ENCODE data around the gene FXYD4. TPM values are rescaled to one million over a fixed set of nuclear protein-coding genes. Genes with fewer than 3 reads are reported as not detected.

The FXYD4 gene
- total RNA-seq, 1 donor from 2014 or later, result not detected

DNA sequence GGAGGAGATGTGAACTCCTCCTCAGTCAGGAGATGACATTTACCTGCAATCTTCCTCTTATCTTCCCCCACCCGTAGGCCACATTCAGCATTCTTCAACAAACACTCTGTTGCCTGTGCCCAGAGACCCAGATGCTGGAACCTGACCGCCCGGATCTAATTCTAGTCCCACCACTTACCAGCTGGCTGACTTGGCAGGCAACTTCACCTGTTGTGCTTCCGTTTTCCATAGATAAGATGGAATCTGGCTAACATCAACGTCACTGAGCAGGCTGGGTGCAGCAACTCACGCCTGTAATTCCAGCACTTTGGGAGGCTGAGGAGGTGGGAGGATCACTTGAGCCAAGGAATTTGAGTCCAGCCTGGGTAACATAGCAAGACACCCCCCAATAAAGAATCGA lies 21.3 kb upstream of the FXYD4 start:
- H3K4me1 Mint-ChIP-seq (ENCODE audit: low read depth), result peaks cover 29% of the 10 kb centered on the region
- no peak overlapping the region for H3K4me3 Mint-ChIP-seq (ENCODE audit: low read depth)
- H3K27ac Mint-ChIP-seq, result no peak overlapping the region
- no peaks in the 10 kb centered on the region for H3K9me3 Mint-ChIP-seq
- DNase-seq (ENCODE audit: low spot score), result no peak
- intact Hi-C loops (cut with micrococcal nuclease), result no loop called here
- H3K27me3 Mint-ChIP-seq (ENCODE audit: low read depth), result peaks cover 8% of the 10 kb centered on the region
- H3K36me3 Mint-ChIP-seq (ENCODE audit: low read depth), result no peaks in the 10 kb centered on the region

DNA sequence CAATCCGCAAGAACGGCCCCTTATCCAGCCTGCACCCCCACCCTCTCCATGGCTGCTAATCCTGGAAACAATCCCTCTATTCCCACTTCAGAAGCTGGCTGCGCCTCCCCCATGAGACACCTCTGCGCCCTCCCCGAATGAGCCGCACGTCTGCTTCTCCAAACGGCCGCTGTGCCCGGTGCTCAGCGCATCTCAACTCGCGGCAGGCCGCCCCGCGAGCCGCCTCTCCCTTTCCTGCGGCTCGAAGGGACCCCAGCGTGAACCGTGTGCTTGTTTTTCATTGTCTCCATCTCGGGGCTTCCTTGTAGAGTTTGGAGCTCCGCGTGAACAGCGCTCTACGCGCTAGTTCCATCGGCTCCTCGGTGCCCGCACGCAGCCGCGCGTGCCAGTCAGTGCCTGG lies 20.8 kb upstream of the FXYD4 start:
- DNase-seq (ENCODE audit: low spot score), result no peak
- H3K27ac Mint-ChIP-seq, result no peak overlapping the region
- H3K9me3 Mint-ChIP-seq, result no peaks in the 10 kb centered on the region
- no peak overlapping the region for H3K4me3 Mint-ChIP-seq (ENCODE audit: low read depth)
- no peaks in the 10 kb centered on the region for H3K36me3 Mint-ChIP-seq (ENCODE audit: low read depth)
- H3K27me3 Mint-ChIP-seq (ENCODE audit: low read depth), result peaks cover 8% of the 10 kb centered on the region
- intact Hi-C loops (cut with micrococcal nuclease), result no loop called here
- H3K4me1 Mint-ChIP-seq (ENCODE audit: low read depth), result peaks cover 31% of the 10 kb centered on the region

DNA sequence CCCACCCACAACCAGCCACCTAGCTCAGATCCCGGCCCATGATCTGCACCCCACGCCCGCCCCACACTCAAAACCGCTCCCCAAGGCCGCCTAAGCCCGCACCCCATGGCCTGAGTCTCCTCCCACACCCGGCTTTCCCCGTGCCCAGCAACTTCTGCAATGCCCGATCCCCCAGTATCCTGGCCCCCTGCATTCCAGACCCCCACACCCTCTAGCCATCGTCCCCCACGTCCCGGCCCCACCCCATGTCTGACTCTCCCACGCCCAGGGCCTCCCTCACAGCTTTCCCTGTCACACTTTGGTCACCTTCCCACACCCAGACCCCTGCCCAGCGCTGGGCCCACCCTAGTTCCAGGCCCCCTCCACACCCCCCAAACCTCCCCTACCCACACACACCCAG lies 20.1 kb upstream of the FXYD4 start:
- no peak for DNase-seq (ENCODE audit: low spot score)
- intact Hi-C loops (cut with micrococcal nuclease), result no loop called here
- Mint-ChIP-seq H3K4me3 (ENCODE audit: low read depth) (no peak overlapping the region), H3K9me3 (no peaks in the 10 kb centered on the region), H3K36me3 (ENCODE audit: low read depth) (no peaks in the 10 kb centered on the region), H3K27me3 (ENCODE audit: low read depth) (peaks cover 8% of the 10 kb centered on the region), H3K4me1 (ENCODE audit: low read depth) (peaks cover 37% of the 10 kb centered on the region), H3K27ac (no peak overlapping the region)

DNA sequence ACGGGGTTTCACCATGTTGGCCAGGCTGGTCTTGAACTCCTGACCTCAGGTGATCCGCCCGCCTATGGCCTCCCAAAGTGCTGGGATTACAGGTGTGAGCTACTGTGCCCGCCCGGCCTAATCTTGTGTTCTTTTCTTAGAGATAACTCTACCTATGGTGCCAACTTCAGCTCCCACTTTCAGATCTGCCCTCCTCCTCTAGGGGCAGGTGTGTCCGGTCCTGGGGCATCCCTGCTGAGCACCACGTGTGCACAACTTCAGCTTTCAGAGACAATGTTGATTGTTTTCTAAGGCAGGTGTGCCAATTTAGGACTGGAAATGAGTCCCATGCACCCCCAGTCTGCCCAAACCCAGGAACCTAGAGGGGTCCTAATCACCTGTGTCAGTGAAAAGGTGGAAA lies 18.5 kb upstream of the FXYD4 start:
- Mint-ChIP-seq H3K4me1 (ENCODE audit: low read depth) (peaks cover 35% of the 10 kb centered on the region), H3K27ac (no peak overlapping the region)

DNA sequence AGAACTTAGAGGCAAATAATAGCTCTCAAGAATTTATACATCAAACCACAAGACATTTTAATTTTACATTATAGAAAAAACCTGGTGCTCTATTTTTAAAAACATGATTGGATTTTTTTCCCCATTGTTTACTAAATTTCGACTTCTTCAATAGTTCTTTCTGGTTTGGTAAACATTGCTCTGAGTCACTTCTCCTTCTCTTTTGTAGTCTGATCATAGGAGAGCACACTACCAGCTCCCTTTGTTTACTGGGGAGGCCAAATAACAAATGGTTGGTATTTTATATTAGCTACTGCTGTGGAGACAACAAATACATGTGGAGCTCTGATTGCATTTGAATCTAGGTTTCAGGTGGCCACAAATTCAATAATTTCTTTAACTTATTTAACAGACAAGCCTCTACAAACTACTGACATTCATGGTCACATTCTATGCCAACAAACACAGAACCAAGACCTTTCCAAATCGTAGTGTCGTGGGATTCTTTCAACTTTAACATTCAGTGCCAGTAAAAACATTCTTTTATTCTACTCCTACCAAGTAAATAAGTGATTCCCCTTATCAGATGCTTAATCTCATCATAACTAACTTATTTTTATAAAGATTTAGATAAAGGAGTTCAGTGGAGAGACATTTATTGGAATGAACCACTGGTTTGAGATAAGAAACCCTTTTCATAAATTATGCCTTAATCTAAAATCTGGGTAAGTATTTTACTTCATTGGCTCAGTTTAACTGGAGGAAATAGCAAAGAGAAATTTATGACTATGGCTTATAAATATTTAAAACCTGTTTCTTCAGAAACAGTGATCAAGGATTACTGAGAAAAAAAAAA lies 17.7 kb upstream of the FXYD4 start:
- intact Hi-C loops (cut with micrococcal nuclease), result no loop called here
- Mint-ChIP-seq H3K4me3 (ENCODE audit: low read depth) (no peak overlapping the region), H3K9me3 (no peaks in the 10 kb centered on the region), H3K27me3 (ENCODE audit: low read depth) (peaks cover 6% of the 10 kb centered on the region), H3K36me3 (ENCODE audit: low read depth) (no peaks in the 10 kb centered on the region), H3K27ac (peak overlapping the region; percentile 33), H3K4me1 (ENCODE audit: low read depth) (peaks cover 29% of the 10 kb centered on the region)
- no peak for DNase-seq (ENCODE audit: low spot score)

More for the DNA sequence above, 18.5 kb upstream of the FXYD4 start:
- Mint-ChIP-seq H3K27me3 (ENCODE audit: low read depth) (peaks cover 8% of the 10 kb centered on the region), H3K36me3 (ENCODE audit: low read depth) (no peaks in the 10 kb centered on the region), H3K4me3 (ENCODE audit: low read depth) (no peak overlapping the region), H3K9me3 (no peaks in the 10 kb centered on the region)
- intact Hi-C loops (cut with micrococcal nuclease), result no loop called here
- no peak for DNase-seq (ENCODE audit: low spot score)

DNA sequence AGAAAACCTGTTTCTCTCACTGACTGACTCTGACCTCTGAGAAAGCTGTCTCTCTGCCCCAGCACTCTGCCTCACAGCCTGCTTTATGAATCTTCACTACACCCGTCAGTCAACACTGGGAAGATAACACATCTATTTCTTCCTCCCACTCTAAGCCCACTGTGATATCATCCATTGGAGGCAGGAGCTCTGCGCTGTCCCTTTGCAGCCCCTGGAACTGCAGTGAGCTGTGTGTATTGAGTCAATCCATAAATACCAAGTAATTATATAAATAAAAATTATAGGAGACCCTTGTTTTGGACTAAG lies 17.2 kb upstream of the FXYD4 start:
- no peak overlapping the region for H3K4me3 Mint-ChIP-seq (ENCODE audit: low read depth)

DNA sequence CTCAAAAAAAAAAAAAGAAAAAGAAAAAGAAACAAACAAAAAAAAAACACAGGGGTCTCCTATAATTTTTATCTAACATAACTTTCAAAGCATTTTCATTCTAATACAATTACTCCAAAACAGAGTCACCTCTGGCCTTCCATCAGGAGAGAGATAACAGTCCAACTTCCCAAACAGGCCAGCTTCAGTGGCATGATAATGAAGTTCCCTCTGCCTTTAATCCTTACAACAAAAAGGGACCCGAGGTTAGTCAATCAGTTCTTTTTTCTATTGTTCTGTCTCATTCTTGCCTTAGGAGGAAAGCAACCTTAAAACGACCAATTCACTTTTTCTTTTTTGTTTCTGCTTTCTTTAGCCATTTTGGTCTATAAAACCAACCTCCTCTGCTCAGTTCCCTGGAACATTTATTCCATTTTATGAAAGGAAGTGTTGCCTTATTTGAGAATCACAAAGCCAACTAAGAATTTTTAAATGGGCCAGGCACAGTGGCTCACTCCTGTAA lies 16.5 kb upstream of the FXYD4 start:
- Mint-ChIP-seq H3K4me3 (ENCODE audit: low read depth) (no peak overlapping the region), H3K27me3 (ENCODE audit: low read depth) (peaks cover 6% of the 10 kb centered on the region), H3K27ac (no peak overlapping the region), H3K36me3 (ENCODE audit: low read depth) (peaks cover under 1% of the 10 kb centered on the region), H3K4me1 (ENCODE audit: low read depth) (peaks cover 29% of the 10 kb centered on the region), H3K9me3 (no peaks in the 10 kb centered on the region)
- no peak for DNase-seq (ENCODE audit: low spot score)
- intact Hi-C loops (cut with micrococcal nuclease), result no loop called here

More for the DNA sequence above, 17.2 kb upstream of the FXYD4 start:
- Mint-ChIP-seq H3K4me1 (ENCODE audit: low read depth) (peaks cover 28% of the 10 kb centered on the region), H3K27me3 (ENCODE audit: low read depth) (peaks cover 6% of the 10 kb centered on the region), H3K27ac (peak overlapping the region; percentile 33), H3K9me3 (no peaks in the 10 kb centered on the region), H3K36me3 (ENCODE audit: low read depth) (no peaks in the 10 kb centered on the region)
- no peak for DNase-seq (ENCODE audit: low spot score)
- intact Hi-C loops (cut with micrococcal nuclease), result no loop called here

GRCh38 chr10:43355749-43356371 lies 15.6 kb upstream of the FXYD4 start:
- Mint-ChIP-seq H3K9me3 (no peaks in the 10 kb centered on the region), H3K27ac (peak overlapping the region; percentile 75), H3K4me3 (ENCODE audit: low read depth) (peak overlapping the region; percentile 20), H3K27me3 (ENCODE audit: low read depth) (peaks cover 1% of the 10 kb centered on the region), H3K36me3 (ENCODE audit: low read depth) (peaks cover 5% of the 10 kb centered on the region), H3K4me1 (ENCODE audit: low read depth) (peaks cover 30% of the 10 kb centered on the region)
- intact Hi-C loops (cut with micrococcal nuclease), result no loop called here
- DNase-seq (ENCODE audit: low spot score), result peak; percentile 21

DNA sequence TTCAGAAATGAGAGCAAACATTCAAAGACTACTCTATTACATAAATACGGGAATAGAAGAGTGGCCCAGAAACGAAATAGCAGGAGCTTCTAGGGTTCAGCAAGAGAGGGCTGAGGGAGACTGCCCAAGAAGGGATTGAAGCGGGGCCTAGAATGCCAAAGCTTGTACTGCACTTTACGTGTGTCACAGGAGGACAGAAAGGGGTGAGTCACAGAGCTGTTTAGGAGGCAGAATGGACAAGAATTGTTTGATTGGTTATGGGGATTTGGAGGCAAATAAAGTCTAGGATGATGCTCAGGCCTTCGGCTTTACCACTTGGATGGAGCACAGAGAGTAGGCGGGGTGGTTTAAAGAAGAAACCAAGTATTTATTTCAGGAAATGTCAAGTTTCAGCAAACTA lies 11.3 kb upstream of the FXYD4 start:
- Mint-ChIP-seq H3K27ac (peak overlapping the region; percentile 38), H3K27me3 (ENCODE audit: low read depth) (no peaks in the 10 kb centered on the region), H3K4me1 (ENCODE audit: low read depth) (peaks cover 33% of the 10 kb centered on the region), H3K4me3 (ENCODE audit: low read depth) (peak overlapping the region; percentile 97), H3K36me3 (ENCODE audit: low read depth) (peaks cover 13% of the 10 kb centered on the region), H3K9me3 (no peaks in the 10 kb centered on the region)
- intact Hi-C loops (cut with micrococcal nuclease), result loop anchor here (5.0 kb wide), 1 partner anchor 237 kb away; no protein-coding TSS in a partner anchor
- DNase-seq (ENCODE audit: low spot score), result no peak

- H3K36me3 Mint-ChIP-seq (ENCODE audit: low read depth), result peaks cover 13% of the 10 kb centered on the region
- no peak for DNase-seq (ENCODE audit: low spot score)
- peak overlapping the region; percentile 97 for H3K4me3 Mint-ChIP-seq (ENCODE audit: low read depth)
- peaks cover 21% of the 10 kb centered on the region for H3K4me1 Mint-ChIP-seq (ENCODE audit: low read depth)
- no peaks in the 10 kb centered on the region for H3K9me3 Mint-ChIP-seq
- intact Hi-C loops (cut with micrococcal nuclease), result loop anchor here (1.0 to 5.0 kb wide), 4 partner anchors 36 to 578 kb away; no protein-coding TSS in a partner anchor
- no peaks in the 10 kb centered on the region for H3K27me3 Mint-ChIP-seq (ENCODE audit: low read depth)
- peak overlapping the region; percentile 97 for H3K27ac Mint-ChIP-seq
Measured at GRCh38 chr10:43361547-43362190, 9.8 kb upstream of the FXYD4 start.

DNA sequence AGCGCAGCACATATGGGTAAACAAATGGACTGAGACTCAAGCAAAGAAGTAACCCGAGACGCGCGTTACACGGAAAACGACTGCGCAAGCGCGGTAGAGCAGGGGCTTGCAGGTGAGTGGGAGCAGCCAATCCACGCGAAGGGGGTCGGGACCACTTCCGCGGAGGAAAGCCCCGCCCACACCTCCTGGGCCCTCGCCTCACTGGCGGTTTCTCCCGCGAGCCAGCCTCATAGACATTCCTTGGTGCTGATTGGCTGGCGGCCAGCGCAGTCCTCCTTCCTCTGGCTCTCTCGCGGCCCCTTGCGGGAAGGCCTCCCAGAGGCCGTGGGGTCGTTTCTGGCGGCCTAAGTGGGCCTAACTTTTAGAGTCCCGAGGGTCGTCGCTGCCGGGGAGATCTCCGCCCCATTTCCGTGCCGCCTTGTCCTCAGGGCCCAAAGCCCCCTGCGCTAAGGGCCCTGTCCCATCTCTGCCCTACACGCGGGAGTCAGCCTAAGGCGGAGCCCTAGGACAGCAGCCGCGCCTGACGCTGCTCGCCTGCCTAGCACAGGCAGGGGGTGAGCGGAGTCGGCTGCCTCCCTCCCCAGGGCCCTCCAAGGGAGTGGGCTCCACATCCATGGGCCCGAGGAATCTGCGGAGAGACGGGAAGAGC lies 9.1 kb upstream of the FXYD4 start:
- peaks cover 20% of the 10 kb centered on the region for H3K4me1 Mint-ChIP-seq (ENCODE audit: low read depth)
- H3K27ac Mint-ChIP-seq, result peak overlapping the region; percentile 97
- intact Hi-C loops (cut with micrococcal nuclease), result loop anchor here (1.0 to 5.0 kb wide), 3 partner anchors 35 to 579 kb away; no protein-coding TSS in a partner anchor
- peaks cover 13% of the 10 kb centered on the region for H3K36me3 Mint-ChIP-seq (ENCODE audit: low read depth)
- H3K4me3 Mint-ChIP-seq (ENCODE audit: low read depth), result peak overlapping the region; percentile 97
- DNase-seq (ENCODE audit: low spot score), result peak; percentile 97
- H3K9me3 Mint-ChIP-seq, result no peaks in the 10 kb centered on the region
- no peaks in the 10 kb centered on the region for H3K27me3 Mint-ChIP-seq (ENCODE audit: low read depth)

GRCh38 chr10:43365001-43365400 lies 6.4 kb upstream of the FXYD4 start:
- H3K27ac Mint-ChIP-seq, result no peak overlapping the region
- H3K4me1 Mint-ChIP-seq (ENCODE audit: low read depth), result peaks cover 19% of the 10 kb centered on the region
- no peak for DNase-seq (ENCODE audit: low spot score)
- no peak overlapping the region for H3K4me3 Mint-ChIP-seq (ENCODE audit: low read depth)
- no peaks in the 10 kb centered on the region for H3K27me3 Mint-ChIP-seq (ENCODE audit: low read depth)
- H3K36me3 Mint-ChIP-seq (ENCODE audit: low read depth), result peaks cover 12% of the 10 kb centered on the region
- intact Hi-C loops (cut with micrococcal nuclease), result no loop called here
- H3K9me3 Mint-ChIP-seq, result no peaks in the 10 kb centered on the region
